ENCODE data around the gene MPST.
A peak's percentile ranks its signal among the peaks of the same experiment; 100 is the strongest.
"Not testable (repeated sequence)": the region's sequence is repeated elsewhere in the genome, so short reads cannot be mapped to it uniquely, and the experiment has no call there.

Gene MPST

GRCh38 chr22:37019309-37020191, at the start of gene MPST, which contains the start of gene TST:
MPST (plus strand) TSS chr22:37019742; CDS start chr22:37019837, 95 bp downstream.
TST (minus strand) TSS chr22:37019447; CDS start chr22:37018732, 715 bp downstream.
- DNase-seq (ENCODE audit: low spot score), result peak; percentile 54

DNA sequence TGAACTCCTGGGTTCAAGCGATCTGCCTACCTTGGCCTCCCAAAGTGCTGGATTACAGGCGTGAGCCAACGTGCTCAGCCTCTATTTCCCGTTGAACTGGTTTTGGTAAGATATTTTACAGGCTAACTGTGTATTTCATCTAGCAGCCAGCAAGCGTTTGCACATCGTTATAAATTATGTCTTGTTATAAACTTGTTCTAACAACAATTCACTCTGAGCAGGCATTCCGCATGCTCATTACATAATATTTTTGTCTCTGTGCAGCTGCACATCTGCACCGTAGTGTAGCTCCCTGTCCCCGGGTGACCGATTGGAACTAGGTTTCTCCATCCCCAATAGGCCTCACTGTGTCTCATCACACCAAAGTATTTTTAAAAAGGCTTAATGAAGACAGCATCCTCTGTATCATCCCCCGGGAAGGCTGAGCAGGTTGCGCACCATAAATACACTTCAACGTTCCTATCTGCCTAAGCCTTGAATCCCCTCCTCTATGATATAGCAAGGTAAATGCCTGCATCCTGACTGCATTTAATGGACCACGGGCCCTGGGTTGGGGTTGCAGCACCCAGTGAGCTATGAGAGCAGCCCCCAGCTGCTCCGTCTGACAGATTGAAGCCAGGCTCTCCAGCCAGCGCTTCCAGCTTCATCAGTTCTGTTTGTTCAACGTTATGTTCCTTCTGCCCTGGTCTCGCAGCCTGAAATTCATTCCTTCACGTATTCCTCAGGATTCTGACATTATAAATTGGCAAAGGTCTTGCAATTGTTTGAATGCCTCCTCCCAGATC, 48.0 kb upstream of the MPST start:
- no peak for DNase-seq (ENCODE audit: low spot score)

- DNase-seq (ENCODE audit: low spot score), result peak; percentile 31
Measured at GRCh38 chr22:36976606-36977005, 42.9 kb upstream of the MPST start.

DNA sequence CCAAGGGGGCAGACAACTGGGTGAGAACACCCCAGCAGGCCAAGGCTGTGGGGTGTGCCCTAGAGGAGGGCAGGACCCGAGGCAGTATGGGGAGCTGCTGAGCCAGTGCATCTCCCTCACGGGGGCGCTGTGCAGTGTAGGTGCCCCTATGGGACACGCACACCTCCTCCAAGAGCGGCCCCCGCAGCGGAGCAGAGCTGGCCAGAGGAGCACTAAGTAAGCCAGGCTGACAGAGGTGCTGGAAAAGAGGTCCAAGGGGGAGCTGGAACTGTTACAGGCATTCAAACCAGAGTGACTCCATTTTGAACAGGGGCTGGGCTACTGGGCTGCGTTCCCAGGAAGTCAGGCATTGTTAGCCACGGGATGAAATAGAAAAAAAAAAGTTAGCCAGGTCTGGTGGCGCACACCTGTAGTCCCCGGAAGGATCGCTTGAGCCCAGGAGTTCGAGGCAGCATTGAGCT, 42.1 kb upstream of the MPST start:
- peak; percentile 76 for DNase-seq (ENCODE audit: low spot score)

- peak; percentile 93 for DNase-seq (ENCODE audit: low spot score)
Measured at GRCh38 chr22:36977947-36978660, 41.4 kb upstream of the MPST start.

- DNase-seq (ENCODE audit: low spot score), result no peak
Measured at GRCh38 chr22:36979016-36979910, 40.3 kb upstream of the MPST start.

DNA sequence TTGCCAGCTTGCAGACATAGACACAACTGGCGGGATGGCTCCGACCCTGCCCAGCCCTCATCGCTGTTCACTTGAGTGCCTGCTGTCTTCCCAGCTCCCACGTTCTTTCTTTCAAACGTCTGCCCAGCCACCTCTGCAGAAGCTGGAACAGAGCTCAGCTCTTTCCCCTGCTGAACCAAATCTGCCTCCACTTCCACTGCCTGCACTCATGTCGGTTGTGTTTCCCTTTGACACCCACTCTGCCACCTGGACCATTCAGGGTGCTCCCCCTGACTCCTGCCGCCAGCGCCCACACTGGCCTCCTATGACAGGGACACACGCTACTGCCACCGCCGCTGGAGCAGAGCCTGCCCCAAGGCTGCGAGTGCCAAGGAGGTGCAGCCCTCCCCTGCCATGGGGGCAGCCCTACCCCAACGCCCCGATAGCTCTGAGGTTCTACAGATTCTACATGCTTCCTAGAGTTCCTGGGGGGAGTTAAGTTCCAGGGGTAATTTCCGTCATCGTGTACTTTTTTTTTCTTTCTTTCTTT, 38.2 kb upstream of the MPST start:
- DNase-seq (ENCODE audit: low spot score), result no peak

DNA sequence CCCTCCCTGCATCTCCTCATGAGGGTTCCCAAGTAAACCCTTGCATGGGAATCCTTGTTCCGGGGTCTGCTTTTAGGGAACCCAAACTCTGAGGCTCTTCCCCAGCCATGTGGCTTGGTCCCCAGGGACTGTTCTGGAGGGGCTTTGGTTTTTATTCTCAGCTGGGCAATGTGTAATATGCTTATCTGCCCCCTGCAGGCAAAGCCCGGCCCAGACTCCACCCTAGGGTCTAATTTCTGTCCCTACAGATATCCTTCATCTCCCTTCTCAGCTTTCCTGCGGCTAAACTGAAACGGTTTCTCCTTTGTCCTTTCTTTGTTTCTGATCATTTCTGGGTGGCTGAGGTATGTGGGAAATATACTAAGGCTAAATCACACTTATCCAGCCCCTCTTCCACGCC, 37.4 kb upstream of the MPST start:
- DNase-seq (ENCODE audit: low spot score), result peak; percentile 80

DNA sequence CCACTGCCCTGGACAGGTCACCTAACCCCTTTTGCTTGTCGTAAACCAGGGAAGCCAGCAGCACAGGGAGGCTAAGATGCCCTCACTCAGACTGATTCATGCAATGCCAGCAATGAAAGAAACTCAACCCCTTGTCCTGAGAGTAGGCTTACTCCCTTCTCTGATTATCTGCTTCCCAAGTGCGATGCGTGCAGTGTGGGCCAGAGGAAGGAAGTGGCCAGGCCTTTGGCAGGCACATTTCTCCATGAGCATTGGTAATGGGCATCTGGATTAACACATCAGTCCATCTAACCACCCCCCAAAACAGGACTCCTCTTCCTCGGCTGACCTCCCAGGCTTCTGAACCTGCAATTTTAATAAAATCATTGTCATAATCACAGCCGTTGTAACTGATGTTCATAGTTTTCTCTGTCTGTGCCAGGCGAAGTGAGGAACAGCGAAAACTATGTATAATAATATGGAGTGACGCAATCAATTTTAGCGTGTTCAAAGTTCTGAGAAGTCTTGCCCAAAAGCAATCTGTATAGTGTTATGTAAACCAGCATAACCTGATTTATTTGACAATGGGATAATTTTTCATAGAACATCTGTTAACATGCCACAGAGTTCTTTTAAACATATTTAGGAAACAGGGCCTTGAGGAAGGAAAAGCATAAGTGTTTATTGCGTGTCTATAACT, 34.2 kb upstream of the MPST start:
- DNase-seq (ENCODE audit: low spot score), result no peak

DNA sequence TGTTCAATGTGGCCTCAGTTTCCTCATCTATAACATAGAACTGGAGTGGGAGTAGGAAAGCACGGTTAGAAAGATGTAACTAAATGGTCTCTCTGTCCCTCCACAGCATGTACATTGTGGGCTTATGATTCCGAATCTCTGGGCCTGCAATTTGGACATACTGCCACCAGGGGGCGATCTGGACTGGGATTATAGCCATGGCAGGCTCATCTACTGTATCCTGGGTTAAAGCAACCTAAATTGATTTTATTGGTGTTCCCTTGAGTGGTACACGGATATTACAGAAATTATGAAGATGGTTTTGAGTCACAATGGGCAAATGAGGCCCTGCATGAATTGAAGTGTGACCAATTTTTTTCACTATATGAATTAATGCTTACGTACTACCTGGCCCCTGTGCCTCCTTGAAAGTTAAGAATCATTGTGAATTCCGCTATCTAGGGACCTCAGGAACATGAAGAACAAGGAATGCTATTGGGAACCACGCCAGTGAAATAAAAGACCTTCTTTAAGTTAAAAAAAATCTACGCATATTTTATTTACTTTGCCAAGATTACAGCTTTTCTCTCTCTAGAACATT, 33.2 kb upstream of the MPST start:
- peak; percentile 69 for DNase-seq (ENCODE audit: low spot score)

- no peak for DNase-seq (ENCODE audit: low spot score)
Measured at GRCh38 chr22:36988075-36988832, 31.3 kb upstream of the MPST start.

DNA sequence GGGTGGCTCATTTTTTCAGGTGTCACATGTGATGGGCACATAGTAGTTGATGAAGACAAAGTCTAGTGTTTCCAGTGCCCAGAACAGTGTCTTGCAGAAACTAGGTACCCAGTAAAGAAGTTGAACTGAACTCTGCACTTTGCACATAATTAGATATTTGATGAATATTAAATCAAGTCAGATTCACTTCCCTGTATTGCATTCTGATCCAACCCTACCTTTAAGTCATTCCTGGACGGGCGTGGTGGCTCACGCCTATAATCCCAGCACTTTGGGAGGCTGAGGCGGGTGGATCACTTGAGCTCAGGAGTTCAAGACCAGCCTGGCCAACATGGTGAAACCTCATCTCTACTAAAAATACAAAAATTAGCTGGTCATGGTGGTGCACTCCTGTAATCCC, 30.5 kb upstream of the MPST start:
- DNase-seq (ENCODE audit: low spot score), result not testable (repeated sequence)

DNA sequence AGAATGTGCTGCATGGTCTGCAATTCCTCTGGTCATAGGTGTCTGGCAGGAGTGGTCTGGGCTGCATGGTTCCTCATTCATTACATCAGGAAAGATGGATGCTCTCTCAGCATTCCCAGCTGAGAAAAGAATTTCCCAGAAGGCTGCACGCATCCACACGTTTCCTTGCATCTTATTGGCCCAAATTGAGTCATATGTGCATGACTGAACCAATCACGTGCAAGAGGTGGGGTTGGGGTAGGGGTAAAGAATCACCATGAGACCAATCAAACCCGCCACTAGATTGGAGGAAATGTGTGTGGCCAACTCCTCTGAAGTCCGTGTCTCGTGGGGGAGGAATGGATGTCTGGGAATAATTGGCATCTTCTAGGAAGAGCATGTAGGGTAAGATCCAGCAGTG, 29.1 kb upstream of the MPST start:
- no peak for DNase-seq (ENCODE audit: low spot score)

- no peak for DNase-seq (ENCODE audit: low spot score)
Measured at GRCh38 chr22:36991206-36991605, 28.3 kb upstream of the MPST start.

GRCh38 chr22:36997746-36998145, 21.8 kb upstream of the MPST start:
- no peak for DNase-seq (ENCODE audit: low spot score)

DNA sequence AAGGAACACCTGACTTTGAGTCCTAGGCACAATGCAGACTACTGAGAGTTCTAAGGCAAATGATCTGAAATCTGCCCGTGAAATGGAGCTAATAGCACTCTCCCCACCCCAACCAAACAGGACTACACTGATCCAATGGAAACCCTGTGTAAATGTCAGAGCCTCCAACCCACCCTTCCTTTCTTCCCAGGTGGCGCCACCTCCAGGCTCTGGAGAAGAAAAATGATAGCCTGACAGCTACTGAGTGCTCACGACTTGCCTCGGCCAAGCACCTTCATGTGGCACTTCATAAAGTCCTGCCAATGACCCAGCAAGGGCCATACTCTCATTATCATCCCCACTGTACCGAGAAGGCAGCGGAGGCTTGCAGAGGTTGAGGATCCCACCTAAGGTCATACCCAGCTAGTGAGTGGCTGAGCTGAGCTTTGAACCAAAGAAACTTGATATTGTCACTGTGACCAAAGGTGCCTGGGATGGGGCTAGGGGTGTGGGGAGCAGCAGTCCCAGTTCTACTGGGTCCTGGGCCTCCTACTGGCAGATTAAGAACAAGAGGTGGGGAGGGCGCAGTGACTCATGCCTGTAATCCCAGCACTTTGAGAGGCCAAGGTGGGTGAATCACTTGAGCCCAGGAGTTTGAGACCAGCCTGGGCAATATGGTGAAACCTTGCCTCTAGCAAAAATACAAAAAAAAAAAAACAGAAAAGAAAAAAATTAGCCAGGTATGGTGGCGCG, 20.8 kb upstream of the MPST start:
- peak; percentile 44 for DNase-seq (ENCODE audit: low spot score)

- no peak for DNase-seq (ENCODE audit: low spot score)
Measured at GRCh38 chr22:36999463-36999862, 20.1 kb upstream of the MPST start.
